Loucy (cell line): ENCODE results near the gene C3orf80.

ENCODE experiments used
- CTCF ChIP-seq: fragments of 200-600 bp; sonication (generic); conservative IDR thresholded peaks from 2 replicates; pipeline ENCODE4 v1.5.1; 2014; ENCODE audit warnings: mild to moderate bottlenecking, antibody characterized with exemption, low read length
- EZH2phosphoT487 ChIP-seq: fragments of 200-600 bp; IDR thresholded peaks from 2 replicates; pipeline ENCODE4 v1.6.1; 2018; ENCODE audit warnings: antibody characterized with exemption, mild to moderate bottlenecking, moderate library complexity, borderline replicate concordance

GRCh38 chr3:160184655-160185054, 40.6 kb upstream of the C3orf80 start:
- TF ChIP-seq CTCF (no peak), EZH2phosphoT487 (no peak)
